HEK293 (cell line): ENCODE data around the gene ECSIT.
A peak's percentile ranks its signal among the peaks of the same experiment; 100 is the strongest.

Experiments
- BCL11B ChIP-seq: fragments of 450-650 bp; formaldehyde crosslinking; IDR thresholded peaks from 2 replicates; pipeline ENCODE4 v1.5.1; 2016; ENCODE audit warnings: low read depth, missing biosample characterization, missing genetic modification characterization
- HOXD13 ChIP-seq: sonication (generic); formaldehyde crosslinking; IDR thresholded peaks from 2 replicates; pipeline ENCODE4 v1.8.0; 2022; ENCODE audit warnings: missing genetic modification reagents, borderline replicate concordance
- KLF7 ChIP-seq: fragments of 450-650 bp; formaldehyde crosslinking; IDR thresholded peaks from 2 replicates; pipeline ENCODE4 v1.5.1; 2016; ENCODE audit warnings: missing biosample characterization, missing genetic modification characterization, borderline replicate concordance
- MZF1 ChIP-seq: fragments of 450-650 bp; formaldehyde crosslinking; IDR thresholded peaks from 2 replicates; pipeline ENCODE4 v1.5.1; 2017; ENCODE audit warnings: missing biosample characterization, missing genetic modification characterization, borderline replicate concordance
- RBAK ChIP-seq: fragments of 450-650 bp; formaldehyde crosslinking; IDR thresholded peaks from 2 replicates; pipeline ENCODE4 v1.5.1; 2016; ENCODE audit warnings: missing biosample characterization, missing genetic modification characterization
- SETDB1 ChIP-seq: IDR thresholded peaks from one replicate; pipeline ENCODE4 v1.6.1; 2017; ENCODE audit warnings: mild to moderate bottlenecking, low read length, moderate library complexity, mixed read lengths; ENCODE audit not compliant: insufficient read length
- YY2 ChIP-seq: fragments of 450-650 bp; formaldehyde crosslinking; IDR thresholded peaks from 2 replicates; pipeline ENCODE4 v1.5.1; 2016; ENCODE audit warnings: missing biosample characterization, missing genetic modification characterization
- ZBTB1 ChIP-seq: fragments of 450-650 bp; formaldehyde crosslinking; IDR thresholded peaks from 2 replicates; pipeline ENCODE4 v1.5.1; 2016; ENCODE audit warnings: missing biosample characterization, missing genetic modification characterization
- ZFP69B ChIP-seq: fragments of 450-650 bp; formaldehyde crosslinking; IDR thresholded peaks from 2 replicates; pipeline ENCODE4 v1.5.1; 2016; ENCODE audit warnings: missing biosample characterization, missing genetic modification characterization
- ZNF10 ChIP-seq: fragments of 450-650 bp; formaldehyde crosslinking; IDR thresholded peaks from 2 replicates; pipeline ENCODE4 v1.5.1; 2017; ENCODE audit warnings: missing biosample characterization, missing genetic modification characterization
- ZNF112 ChIP-seq: fragments of 450-650 bp; formaldehyde crosslinking; IDR thresholded peaks from 2 replicates; pipeline ENCODE4 v1.5.0; 2017; ENCODE audit warnings: missing biosample characterization, missing genetic modification characterization
- ZNF114 ChIP-seq: fragments of 450-650 bp; formaldehyde crosslinking; IDR thresholded peaks from 2 replicates; pipeline ENCODE4 v1.5.0; 2017; ENCODE audit warnings: missing biosample characterization, missing genetic modification characterization
- ZNF132 ChIP-seq: fragments of 450-650 bp; formaldehyde crosslinking; IDR thresholded peaks from 2 replicates; pipeline ENCODE4 v1.5.1; 2017; ENCODE audit warnings: missing biosample characterization, missing genetic modification characterization, borderline replicate concordance
- ZNF174 ChIP-seq: fragments of 450-650 bp; formaldehyde crosslinking; IDR thresholded peaks from 2 replicates; pipeline ENCODE4 v1.5.0; 2017; ENCODE audit warnings: missing biosample characterization, mild to moderate bottlenecking, missing genetic modification characterization
- ZNF175 ChIP-seq: fragments of 450-650 bp; formaldehyde crosslinking; IDR thresholded peaks from 2 replicates; pipeline ENCODE4 v1.5.1; 2016; ENCODE audit warnings: missing biosample characterization, missing genetic modification characterization
- ZNF2 ChIP-seq: fragments of 450-650 bp; formaldehyde crosslinking; IDR thresholded peaks from 2 replicates; pipeline ENCODE4 v1.5.1; 2016; ENCODE audit warnings: missing biosample characterization, missing genetic modification characterization
- ZNF211 ChIP-seq: fragments of 450-650 bp; formaldehyde crosslinking; IDR thresholded peaks from 2 replicates; pipeline ENCODE4 v1.5.1; 2016; ENCODE audit warnings: low read depth, missing biosample characterization, missing genetic modification characterization
- ZNF214 ChIP-seq: fragments of 450-650 bp; formaldehyde crosslinking; IDR thresholded peaks from 2 replicates; pipeline ENCODE4 v1.5.1; 2017; ENCODE audit warnings: missing biosample characterization, mild to moderate bottlenecking, missing genetic modification characterization, borderline replicate concordance
- ZNF239 ChIP-seq: fragments of 450-650 bp; formaldehyde crosslinking; IDR thresholded peaks from 2 replicates; pipeline ENCODE4 v1.5.1; 2016; ENCODE audit warnings: missing biosample characterization, missing genetic modification characterization
- ZNF266 ChIP-seq: fragments of 450-650 bp; formaldehyde crosslinking; IDR thresholded peaks from 2 replicates; pipeline ENCODE4 v1.5.1; 2016; ENCODE audit warnings: missing biosample characterization, missing genetic modification characterization, low read depth
- ZNF416 ChIP-seq: fragments of 450-650 bp; formaldehyde crosslinking; IDR thresholded peaks from 2 replicates; pipeline ENCODE4 v1.5.1; 2016; ENCODE audit warnings: missing biosample characterization, missing genetic modification characterization
- ZNF449 ChIP-seq: fragments of 450-650 bp; formaldehyde crosslinking; IDR thresholded peaks from 2 replicates; pipeline ENCODE4 v1.5.1; 2017; ENCODE audit warnings: missing biosample characterization, mild to moderate bottlenecking, missing genetic modification characterization, moderate library complexity
- ZNF501 ChIP-seq: fragments of 450-650 bp; formaldehyde crosslinking; IDR thresholded peaks from 2 replicates; pipeline ENCODE4 v1.5.1; 2016; ENCODE audit warnings: missing biosample characterization, missing genetic modification characterization
- ZNF544 ChIP-seq: fragments of 450-650 bp; formaldehyde crosslinking; IDR thresholded peaks from 2 replicates; pipeline ENCODE4 v1.5.0; 2017; ENCODE audit warnings: missing biosample characterization, missing genetic modification characterization
- ZNF624 ChIP-seq: fragments of 450-650 bp; formaldehyde crosslinking; IDR thresholded peaks from 2 replicates; pipeline ENCODE4 v1.5.1; 2017; ENCODE audit warnings: missing biosample characterization, missing genetic modification characterization
- ZNF664 ChIP-seq: fragments of 450-650 bp; formaldehyde crosslinking; IDR thresholded peaks from 2 replicates; pipeline ENCODE4 v1.5.1; 2016; ENCODE audit warnings: missing biosample characterization, missing genetic modification characterization
- ZNF76 ChIP-seq: fragments of 450-650 bp; formaldehyde crosslinking; IDR thresholded peaks from 2 replicates; pipeline ENCODE4; 2016; ENCODE audit warnings: low read depth, missing biosample characterization, missing genetic modification characterization, borderline replicate concordance
- ZNF830 ChIP-seq: fragments of 450-650 bp; IDR thresholded peaks from 2 replicates; pipeline ENCODE4 v1.5.0; 2018; ENCODE audit warnings: missing biosample characterization, missing genetic modification characterization, low read depth, mild to moderate bottlenecking, moderate library complexity
- TF ChIP-seq, protein P1 (sequence below): fragments of 450-650 bp; formaldehyde crosslinking; IDR thresholded peaks from 2 replicates; pipeline ENCODE4 v1.5.1; 2016; ENCODE audit warnings: missing biosample characterization, missing genetic modification characterization
- TF ChIP-seq, protein P2 (sequence below): fragments of 450-650 bp; formaldehyde crosslinking; IDR thresholded peaks from 2 replicates; pipeline ENCODE4; 2016; ENCODE audit warnings: missing biosample characterization, missing genetic modification characterization
- TF ChIP-seq, protein P3 (sequence below): fragments of 450-650 bp; IDR thresholded peaks from 2 replicates; pipeline ENCODE4 v1.5.1; 2018; ENCODE audit warnings: missing biosample characterization, missing genetic modification characterization

ECSIT gene

GRCh38 chr19:11528551-11529341, at the start of gene ECSIT (continued):
- TF ChIP-seq, protein P1, sequence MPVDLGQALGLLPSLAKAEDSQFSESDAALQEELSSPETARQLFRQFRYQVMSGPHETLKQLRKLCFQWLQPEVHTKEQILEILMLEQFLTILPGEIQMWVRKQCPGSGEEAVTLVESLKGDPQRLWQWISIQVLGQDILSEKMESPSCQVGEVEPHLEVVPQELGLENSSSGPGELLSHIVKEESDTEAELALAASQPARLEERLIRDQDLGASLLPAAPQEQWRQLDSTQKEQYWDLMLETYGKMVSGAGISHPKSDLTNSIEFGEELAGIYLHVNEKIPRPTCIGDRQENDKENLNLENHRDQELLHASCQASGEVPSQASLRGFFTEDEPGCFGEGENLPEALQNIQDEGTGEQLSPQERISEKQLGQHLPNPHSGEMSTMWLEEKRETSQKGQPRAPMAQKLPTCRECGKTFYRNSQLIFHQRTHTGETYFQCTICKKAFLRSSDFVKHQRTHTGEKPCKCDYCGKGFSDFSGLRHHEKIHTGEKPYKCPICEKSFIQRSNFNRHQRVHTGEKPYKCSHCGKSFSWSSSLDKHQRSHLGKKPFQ (tag by site-specific recombination): no peak
- TF ChIP-seq, protein P2, sequence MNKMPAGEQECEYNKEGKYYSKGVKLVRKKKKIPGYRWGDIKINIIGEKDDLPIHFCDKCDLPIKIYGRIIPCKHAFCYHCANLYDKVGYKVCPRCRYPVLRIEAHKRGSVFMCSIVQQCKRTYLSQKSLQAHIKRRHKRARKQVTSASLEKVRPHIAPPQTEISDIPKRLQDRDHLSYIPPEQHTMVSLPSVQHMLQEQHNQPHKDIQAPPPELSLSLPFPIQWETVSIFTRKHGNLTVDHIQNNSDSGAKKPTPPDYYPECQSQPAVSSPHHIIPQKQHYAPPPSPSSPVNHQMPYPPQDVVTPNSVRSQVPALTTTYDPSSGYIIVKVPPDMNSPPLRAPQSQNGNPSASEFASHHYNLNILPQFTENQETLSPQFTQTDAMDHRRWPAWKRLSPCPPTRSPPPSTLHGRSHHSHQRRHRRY (tag by site-specific recombination): no peak
- no peak for TF ChIP-seq RBAK (tag by site-specific recombination)
- no peak for TF ChIP-seq ZNF112
- TF ChIP-seq ZNF175: no peak
- no peak for TF ChIP-seq ZNF174 (tag by site-specific recombination)
- TF ChIP-seq SETDB1: no peak
- 0 out of 2 replicates have a peak, but pooled peaks have one; percentile 83 for TF ChIP-seq ZNF76
- TF ChIP-seq ZNF416 (tag by site-specific recombination): no peak
- peak; percentile 48; the same call in 1 of the 2 replicates for TF ChIP-seq ZNF2 (tag by site-specific recombination)
- TF ChIP-seq ZBTB1 (tag by site-specific recombination): no peak
- no peak for TF ChIP-seq ZNF239 (tag by site-specific recombination)
- no peak for TF ChIP-seq ZNF544 (tag by site-specific recombination)
- TF ChIP-seq ZNF624 (tag by site-specific recombination): no peak
- TF ChIP-seq ZNF664 (tag by site-specific recombination): no peak
- TF ChIP-seq ZNF132: no peak
- TF ChIP-seq ZNF214 (tag by site-specific recombination): no peak
- no peak for TF ChIP-seq ZNF114 (tag by site-specific recombination)
- TF ChIP-seq ZNF449 (tag by site-specific recombination): peak; percentile 81
- peak; percentile 34; the same call in 1 of the 2 replicates for TF ChIP-seq ZFP69B
- TF ChIP-seq, protein P3, sequence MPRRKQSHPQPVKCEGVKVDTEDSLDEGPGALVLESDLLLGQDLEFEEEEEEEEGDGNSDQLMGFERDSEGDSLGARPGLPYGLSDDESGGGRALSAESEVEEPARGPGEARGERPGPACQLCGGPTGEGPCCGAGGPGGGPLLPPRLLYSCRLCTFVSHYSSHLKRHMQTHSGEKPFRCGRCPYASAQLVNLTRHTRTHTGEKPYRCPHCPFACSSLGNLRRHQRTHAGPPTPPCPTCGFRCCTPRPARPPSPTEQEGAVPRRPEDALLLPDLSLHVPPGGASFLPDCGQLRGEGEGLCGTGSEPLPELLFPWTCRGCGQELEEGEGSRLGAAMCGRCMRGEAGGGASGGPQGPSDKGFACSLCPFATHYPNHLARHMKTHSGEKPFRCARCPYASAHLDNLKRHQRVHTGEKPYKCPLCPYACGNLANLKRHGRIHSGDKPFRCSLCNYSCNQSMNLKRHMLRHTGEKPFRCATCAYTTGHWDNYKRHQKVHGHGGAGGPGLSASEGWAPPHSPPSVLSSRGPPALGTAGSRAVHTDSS (tag by site-specific recombination): no peak
- peak; percentile 67; the same call in 1 of the 2 replicates for TF ChIP-seq BCL11B (tag by site-specific recombination)
- no peak for TF ChIP-seq ZNF266
- peak; percentile 98 for TF ChIP-seq YY2 (tag by site-specific recombination)
- TF ChIP-seq MZF1 (tag by site-specific recombination): no peak
- TF ChIP-seq KLF7 (tag by site-specific recombination): no peak
- TF ChIP-seq HOXD13: no peak
- no peak for TF ChIP-seq ZNF211 (tag by site-specific recombination)
- TF ChIP-seq ZNF830 (tag by site-specific recombination): no peak
- TF ChIP-seq ZNF501 (tag by site-specific recombination): peak; percentile 25; the same call in 1 of the 2 replicates
- TF ChIP-seq ZNF10: no peak
